ENCODE data around the gene SKAP1. TPM values are rescaled to one million over a fixed set of nuclear protein-coding genes. Genes with fewer than 3 reads are reported as not detected.

SKAP1 gene
- total and polyA plus RNA-seq, 2 experiments from 2014 or later, result 0.27 TPM; not detected in 1

- no peak for TF ChIP-seq ZNF462 (CRISPR knock-in tag; IDR thresholded peaks at IDR 0.05)
- TF ChIP-seq REST (IDR thresholded peaks at IDR 0.05; ENCODE audit: unreplicated experiment), result no peak
- TF ChIP-seq CREB1 (CRISPR knock-in tag; IDR thresholded peaks at IDR 0.05; ENCODE audit: low read depth), result no peak
- no peak for TF ChIP-seq STAT1 (IDR thresholded peaks at IDR 0.05; ENCODE audit: unreplicated experiment)
- no peak for TF ChIP-seq JUNB (IDR thresholded peaks at IDR 0.05; ENCODE audit: unreplicated experiment)
- no peak for TF ChIP-seq EZH2phosphoT487 (IDR thresholded peaks at IDR 0.05; ENCODE audit: unreplicated experiment)
- no peak for TF ChIP-seq ZNF331 (CRISPR knock-in tag; IDR thresholded peaks at IDR 0.05; ENCODE audit: low read depth)
Observed at GRCh38 chr17:48251950-48252349, 178.1 kb downstream of the SKAP1 start (continued).

Measured in GM23338 (cell line).